ENCODE data around the gene NRK. TPM values are rescaled to one million over a fixed set of nuclear protein-coding genes. Genes with fewer than 3 reads are reported as not detected.
"Not testable (repeated sequence)": the region's sequence is repeated elsewhere in the genome, so short reads cannot be mapped to it uniquely, and the experiment has no call there.

NRK gene
- total RNA-seq, 1 donor: not detected

DNA sequence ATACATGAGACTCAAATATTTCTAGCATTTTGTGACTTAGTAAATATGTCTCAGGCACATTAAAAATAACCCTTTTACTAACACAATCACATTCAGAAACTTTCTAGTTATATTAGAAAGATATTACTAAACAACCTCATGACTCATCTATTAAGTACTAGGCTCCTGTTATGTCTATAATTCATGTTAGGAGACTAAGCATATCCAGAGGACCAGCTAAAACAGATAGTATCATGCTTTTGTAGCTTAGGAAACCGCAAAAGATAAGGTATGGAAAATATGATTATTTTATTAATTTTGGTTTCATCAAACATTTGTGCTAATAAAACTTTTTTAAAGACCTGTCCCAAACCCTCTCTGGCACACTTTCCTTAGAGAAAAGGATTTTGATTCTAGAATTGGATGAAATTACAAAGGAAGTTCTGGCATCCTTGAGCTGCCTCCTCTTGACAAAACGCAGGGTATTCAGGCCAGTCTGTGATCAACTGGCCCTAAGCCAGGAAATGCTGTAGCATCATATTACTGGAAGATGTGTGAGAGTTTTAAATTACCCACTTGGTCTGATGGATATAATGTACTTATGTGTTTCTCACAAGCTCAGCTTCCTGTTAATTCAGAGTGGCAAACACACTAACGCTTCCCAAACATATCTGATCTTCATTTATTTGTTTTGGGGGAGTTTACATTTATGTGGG is 60.4 kb downstream of the NRK start:
- no peak for DNase-seq (ENCODE audit: low read depth in 2 of 3, low spot score in 2 of 3)

DNA sequence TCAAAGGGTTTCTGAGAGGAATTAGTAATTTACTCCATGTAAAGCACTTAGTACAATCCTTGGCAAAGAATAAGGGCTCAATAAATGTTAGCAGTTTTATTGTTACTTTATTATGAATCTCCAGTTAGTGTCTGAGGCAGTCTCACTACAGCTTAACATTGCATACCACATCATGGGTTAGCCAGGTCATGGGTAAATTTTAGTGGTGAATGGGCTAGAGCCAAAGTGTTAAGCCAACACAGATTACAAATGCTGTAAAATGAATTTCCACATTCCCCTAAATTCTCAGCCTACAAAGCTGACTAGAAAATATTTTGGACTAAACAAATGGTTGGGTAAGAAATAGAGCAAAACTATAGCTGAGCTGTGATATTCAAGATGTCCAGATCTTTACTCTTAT is 72.4 kb downstream of the NRK start:
- no peak for DNase-seq (ENCODE audit: low read depth in 2 of 3, low spot score in 2 of 3)

DNA sequence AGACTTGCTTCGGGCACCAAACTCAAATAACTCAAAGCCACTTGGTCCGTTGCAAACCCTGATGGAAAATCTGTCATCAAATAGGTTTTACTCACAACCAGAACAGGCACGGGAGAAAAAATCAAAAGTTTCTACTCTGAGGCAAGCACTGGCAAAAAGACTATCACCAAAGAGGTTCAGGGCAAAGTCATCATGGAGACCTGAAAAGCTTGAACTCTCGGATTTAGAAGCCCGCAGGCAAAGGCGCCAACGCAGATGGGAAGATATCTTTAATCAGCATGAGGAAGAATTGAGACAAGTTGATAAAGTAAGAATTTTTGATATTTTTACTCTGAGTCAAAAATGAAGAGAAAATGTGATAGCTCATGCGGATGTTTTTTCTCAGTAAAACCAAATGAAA is 87.2 kb downstream of the NRK start:
- no peak for DNase-seq (ENCODE audit: low read depth in 2 of 3, low spot score in 2 of 3)

DNA sequence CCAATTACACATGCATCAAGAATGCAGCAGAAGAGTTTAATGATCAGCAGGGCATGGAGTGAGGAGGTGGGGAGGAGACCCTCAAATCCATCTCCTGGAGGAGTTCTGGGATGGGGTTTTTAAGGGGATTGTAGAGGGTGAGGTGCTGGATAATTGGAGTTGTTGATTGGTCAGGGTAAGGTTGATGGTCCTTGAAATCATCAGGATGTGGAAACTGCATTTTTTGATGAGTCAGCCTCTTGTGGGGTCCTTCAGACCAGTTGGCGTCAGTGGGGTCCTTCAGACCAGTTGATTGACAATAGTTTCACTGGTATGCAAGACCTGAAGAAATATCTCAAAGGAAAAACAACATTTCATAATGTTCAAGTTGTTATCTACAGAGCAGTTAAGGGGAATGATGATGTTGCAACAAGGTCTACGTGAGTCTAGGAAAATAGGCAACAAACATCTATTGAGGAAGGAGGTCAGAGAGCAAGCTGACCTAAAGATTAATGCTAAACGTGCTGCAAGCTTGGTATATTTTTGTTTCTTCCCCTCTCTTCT is 88.3 kb downstream of the NRK start:
- DNase-seq (ENCODE audit: low read depth in 2 of 3, low spot score in 2 of 3): no peak

DNA sequence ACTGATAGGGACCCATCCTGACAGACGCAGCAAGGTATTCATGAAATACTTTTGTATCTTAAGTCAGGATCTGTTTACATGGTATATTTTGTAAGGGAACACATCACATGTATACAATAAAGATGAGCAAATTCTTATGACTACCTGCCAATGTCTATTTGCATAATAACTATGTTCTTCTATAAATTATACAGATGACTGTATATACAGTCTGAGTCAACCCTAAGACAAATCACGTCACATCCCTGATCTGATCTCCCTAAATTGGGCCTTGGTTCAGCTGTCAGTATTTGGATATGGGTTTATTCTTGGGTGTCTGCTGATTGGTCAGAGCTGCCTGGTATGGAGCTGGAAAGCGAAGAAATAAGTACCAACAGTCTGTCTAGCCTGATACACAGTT is 122.9 kb downstream of the NRK start:
- DNase-seq (ENCODE audit: low read depth in 2 of 3, low spot score in 2 of 3): no peak

DNA sequence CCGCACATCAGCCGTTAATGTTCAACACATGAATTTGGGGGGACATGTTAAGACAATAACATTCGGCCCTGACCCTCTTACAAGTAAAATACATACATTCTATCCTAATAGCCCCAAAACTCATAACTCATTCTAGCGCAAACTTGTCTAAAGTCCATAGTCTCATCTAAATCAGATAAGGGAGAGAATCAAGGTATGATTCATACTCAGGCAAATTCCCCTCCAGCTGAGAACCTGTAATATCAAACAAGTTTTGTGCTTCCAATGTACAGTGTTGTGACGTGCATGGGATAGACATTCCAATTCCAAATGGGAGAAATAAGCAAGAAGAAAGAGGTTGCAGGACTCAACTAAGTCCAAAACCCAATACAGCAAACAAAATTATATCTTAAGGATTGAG is 147.1 kb downstream of the NRK start:
- DNase-seq (ENCODE audit: low read depth in 2 of 3, low spot score in 2 of 3): no peak

DNA sequence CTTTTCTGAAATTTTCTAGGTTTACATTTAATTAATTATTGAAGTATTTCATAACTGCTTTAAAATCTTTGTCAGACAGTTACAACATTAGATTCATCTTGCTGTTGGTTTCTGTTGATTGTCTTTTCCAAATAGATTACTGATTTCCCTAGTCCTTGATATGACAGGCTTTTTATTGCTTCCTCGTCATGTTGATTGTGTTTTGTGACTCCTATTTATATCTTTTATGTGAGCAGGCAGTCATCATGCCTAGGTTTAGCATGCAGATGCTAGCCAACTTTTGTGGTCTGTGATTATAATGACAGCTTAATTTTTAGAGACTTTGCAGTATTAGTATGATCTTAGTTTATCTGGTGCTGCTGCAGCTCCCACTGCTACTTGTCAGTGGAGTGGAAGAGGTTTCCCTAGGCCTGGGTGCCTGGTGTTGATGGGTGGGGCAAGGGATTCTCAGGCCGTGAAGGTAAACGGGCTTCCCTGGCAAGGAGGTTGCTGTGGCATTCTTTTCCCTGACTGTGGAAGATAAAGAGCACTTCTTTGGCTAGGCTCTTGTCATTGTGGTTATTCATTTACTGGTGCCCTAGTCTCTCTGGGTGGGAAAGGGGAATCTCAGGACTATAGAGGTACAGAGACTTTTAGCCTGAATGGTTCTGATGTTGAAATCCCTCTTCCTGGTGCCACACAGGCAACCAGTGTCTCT is 150.5 kb downstream of the NRK start:
- no peak for DNase-seq (ENCODE audit: low read depth in 2 of 3, low spot score in 2 of 3)

DNA sequence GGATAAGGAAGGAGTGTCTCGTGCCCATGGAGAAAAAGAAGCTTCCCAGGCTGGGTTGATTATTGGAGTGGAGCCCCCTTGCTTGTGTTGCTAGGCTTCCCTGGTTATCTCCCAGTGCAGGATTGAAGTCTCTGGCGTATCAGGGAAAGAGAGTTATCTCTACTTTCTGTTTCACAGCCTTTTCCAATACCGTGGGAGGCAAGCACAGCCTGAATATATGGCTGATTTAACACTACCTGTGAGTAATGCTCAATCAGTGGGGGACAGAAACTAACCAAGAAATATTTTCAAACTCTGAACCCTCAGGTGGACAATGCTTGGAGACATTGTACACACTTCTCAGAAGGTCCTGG is 151.0 kb downstream of the NRK start:
- DNase-seq (ENCODE audit: low read depth in 2 of 3, low spot score in 2 of 3): no peak

DNA sequence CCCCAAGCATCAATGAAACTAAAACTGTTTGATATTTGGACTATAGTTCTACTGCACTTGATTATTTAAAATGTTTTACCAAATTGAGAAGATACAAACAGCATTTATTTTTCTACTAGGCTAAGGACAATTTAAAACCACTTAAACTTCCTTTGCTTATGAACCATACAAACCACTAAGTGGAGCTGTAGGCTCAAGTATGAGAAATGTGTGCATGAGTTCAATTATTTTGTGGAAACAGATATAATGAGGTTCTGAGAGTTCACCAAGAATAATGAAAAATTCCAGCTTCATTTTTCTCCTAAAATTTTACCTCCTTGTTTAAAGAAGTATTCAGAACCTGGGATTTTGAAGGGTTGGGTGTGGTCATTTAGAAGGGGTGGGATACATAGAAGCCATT is 153.0 kb downstream of the NRK start:
- no peak for DNase-seq (ENCODE audit: low read depth in 2 of 3, low spot score in 2 of 3)

DNA sequence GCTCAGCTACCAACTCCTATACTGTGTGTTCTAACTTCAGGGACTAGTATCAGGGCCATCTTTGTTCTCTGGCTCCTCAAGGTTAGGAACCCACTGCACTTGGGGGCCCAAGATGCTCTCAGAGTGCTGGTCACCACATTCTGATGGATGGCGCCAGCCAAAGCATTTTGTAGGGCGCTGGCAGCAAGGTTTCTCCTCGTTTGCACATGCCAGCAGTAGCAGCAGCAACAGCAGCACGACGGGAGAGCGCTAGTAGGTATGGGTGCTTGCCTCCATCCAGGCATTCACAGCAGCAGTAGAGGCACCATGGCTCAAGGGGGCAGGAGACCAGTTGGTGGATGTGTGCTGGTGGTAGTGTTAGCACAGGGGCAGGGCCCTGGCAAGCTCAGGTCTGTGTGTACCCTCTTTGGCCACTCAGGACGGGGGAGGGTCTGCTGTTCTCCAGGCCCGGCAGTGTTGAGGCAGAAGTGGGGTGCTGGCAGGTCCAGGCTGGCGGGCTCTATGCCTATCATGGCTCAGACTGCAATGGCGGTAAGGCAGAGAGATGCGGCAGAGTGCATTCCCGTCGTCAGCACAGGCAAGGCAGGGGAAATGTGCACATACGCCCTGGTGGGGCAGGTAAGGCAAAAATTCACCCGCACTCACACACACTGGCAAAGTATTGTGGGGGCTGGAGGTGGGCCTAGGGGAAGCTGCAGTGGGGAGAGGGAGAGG is 159.6 kb downstream of the NRK start:
- DNase-seq (ENCODE audit: low read depth in 2 of 3, low spot score in 2 of 3): no peak

DNA sequence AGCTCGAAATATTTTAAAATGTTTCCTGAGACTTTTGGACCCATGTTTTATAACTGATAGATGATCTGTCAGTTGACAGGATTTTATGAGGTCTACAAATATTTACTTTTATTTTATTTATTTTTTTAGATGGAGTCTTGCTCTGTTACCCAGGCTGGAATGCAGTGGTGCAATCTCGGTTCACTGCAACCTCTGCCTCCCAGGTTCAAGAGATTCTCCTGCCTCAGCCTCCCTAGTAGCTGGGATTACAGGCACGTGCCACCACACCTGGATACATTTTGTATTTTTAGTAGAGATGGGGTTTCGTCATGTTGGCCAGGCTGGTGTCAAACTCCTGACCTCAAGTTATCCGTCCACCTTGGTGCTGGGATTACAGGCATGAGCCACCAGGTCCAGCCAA is 166.1 kb downstream of the NRK start:
- DNase-seq (ENCODE audit: low read depth in 2 of 3, low spot score in 2 of 3): not testable (repeated sequence)

DNA sequence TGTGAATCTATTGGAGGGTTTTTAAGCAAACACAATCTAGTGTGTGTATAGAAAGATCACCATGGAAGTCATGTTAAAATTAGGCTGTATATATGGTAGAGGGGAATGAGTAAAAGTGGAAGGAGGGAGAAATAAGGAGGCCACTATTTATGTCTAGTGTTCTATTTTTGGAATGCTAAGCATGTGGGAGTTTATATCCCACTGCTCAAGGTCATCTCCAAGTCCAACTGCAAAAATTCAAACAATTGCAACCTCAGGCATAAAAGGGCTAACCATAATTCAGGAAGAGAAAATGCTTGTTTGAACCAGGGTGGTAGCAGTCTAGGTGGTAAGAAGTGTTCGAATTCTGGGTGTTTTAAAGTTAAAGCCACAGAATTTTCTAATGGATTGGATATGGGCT is 177.0 kb downstream of the NRK start:
- no peak for DNase-seq (ENCODE audit: low read depth in 2 of 3, low spot score in 2 of 3)

DNA sequence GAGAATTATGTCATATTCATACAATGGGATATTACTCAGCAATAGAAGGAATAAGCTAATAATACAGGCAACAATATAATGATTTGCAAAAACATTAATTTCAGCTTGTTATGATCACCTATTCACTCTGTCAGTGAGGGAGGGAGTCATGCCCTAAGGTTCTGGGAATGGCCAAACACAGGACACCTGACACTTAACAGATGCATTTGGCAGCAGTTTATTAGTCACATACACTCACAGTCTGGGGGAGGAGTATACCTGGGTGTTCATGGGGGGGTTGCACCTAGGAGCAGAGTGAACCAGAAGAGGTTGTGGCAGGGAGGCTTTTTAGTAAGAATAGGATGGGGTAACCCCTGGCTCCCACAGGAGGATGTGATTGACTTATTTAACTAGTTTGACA is 177.9 kb downstream of the NRK start:
- DNase-seq (ENCODE audit: low read depth in 2 of 3, low spot score in 2 of 3): no peak

DNA sequence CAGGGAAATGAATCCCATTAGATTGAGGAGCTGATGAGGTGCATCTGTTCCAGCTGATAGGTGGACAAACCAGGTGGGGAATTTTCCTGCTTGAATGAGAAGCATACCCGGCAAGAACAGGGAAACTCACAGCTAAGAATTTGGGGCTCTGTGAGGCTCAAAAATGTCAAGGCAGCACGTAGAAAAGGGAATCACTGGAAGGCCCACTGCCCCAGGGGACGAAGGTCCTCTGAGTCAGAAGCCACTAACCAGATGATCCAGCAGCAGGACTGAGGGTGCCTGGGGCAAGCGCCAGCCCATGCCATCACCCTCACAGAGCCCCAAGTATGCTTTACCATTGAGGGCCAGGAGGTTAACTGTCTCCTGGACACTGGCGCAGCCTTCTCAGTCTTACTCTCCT is 178.3 kb downstream of the NRK start:
- not testable (repeated sequence) for DNase-seq (ENCODE audit: low read depth in 2 of 3, low spot score in 2 of 3)

DNA sequence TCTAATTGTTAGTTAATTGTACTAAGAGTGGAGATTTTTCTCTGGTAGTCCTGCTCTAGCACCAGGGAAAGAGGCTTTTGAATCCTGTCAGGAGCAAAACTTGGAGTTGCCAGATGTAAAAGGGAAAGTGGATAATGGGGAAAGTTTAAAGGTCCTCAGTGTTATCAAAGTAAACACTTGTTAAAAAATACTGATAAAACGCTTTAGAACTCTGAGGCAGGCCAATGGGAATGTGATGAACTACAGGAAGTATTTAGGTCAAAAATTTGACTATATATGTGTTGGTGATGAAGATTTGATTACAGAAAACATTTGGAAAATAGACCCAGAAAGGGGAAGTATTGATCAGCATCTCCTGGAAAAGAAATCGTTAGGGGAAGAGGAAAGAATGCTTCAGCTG is 183.3 kb downstream of the NRK start:
- DNase-seq (ENCODE audit: low read depth in 2 of 3, low spot score in 2 of 3): no peak

DNA sequence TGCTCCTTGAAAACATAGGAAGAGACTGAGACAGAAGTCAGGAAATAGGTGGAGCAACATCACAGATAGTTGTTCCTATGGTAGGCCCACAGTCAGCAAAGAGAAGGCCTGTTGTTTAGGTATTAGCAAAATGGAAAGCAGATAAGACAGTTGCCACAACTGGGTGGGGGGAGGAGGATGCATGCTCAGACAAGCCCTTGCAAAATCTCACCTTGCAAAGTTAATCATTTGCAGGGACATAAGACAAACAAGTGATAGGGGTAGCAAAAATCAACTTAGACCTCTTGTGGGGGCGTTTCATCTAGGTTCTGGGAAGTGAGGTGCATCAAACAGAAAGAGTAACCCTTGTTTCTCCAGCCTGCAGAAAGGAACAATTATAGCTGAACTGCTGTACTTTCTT is 185.5 kb downstream of the NRK start:
- no peak for DNase-seq (ENCODE audit: low read depth in 2 of 3, low spot score in 2 of 3)

Other genes starting within 250 kb of the NRK start
- not detected for gene SERPINA7, start 216.2 kb downstream of the NRK start, total RNA-seq

Data from hematopoietic multipotent progenitor cell (in vitro differentiated cells).